Measurements from ENCODE around the gene SMIM35.

SMIM35 gene

GRCh38 chr11:118002541-118003423 is 84.0 kb downstream of the SMIM35 start:
- DNase-seq (ENCODE audit: low read depth) = peak; percentile 9

DNA sequence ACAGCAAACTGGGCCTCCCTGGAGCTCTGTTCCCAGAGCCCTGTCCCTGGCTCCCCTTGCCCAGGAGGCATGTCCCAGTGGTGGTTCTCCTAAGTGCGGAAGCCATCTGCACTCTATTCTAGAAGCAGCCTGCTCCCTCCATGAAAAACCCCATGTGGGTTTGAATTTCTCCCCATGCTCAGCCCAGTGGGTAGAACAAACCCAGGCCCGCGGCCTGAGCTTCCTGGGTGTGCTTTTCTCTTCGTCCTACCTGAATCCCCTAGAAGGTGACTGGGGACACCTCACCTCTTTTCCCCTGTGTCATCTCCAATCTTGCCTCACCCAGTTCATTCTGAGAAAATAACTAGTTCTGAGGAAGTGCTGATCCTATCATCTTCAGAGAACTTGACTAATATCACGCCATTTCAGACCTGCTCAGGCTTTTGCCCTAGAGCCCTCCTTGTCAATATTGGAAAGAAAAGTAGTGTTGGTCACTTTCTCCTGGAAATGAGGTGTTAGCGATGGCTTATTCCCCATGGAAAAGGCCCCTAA is 84.7 kb downstream of the SMIM35 start:
- no peak for DNase-seq (ENCODE audit: low read depth)

DNA sequence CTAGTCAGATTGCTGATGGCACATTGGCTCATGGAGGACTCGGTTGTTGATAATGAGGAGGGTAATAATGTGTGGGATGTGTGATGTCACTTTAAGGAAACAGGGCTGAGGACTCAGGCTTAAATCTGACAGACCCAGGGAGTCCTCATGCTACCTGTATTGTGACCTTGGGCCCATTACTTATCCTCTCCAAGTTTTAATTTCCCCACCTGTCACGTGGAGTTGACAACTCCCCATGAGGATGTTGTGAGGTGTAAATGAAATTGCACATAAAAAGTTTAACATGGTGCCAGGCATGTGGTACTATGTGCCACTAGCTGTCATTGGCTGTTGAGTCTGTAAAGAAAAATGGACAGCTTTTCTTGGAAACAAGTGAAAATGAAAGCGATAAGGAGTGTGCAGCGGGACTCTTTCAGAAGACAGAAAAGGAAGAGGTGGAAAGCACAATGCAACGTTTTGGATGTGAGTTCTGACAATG is 85.2 kb downstream of the SMIM35 start:
- no peak for DNase-seq (ENCODE audit: low read depth)

DNA sequence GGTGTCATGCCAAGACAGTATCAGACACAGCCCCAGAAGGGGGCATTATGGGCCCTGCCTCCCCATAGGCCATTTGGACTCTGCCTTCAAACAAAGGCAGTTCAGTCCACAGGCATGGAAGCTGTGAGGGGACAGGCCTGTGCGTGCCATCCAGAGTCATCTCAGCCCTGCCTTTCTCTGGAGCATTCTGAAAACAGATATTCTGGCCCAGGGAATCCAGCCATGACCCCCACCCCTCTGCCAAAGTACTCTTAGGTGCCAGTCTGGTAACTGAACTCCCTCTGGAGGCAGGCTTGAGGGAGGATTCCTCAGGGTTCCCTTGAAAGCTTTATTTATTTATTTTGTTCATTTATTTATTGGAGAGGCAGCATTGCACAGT is 85.9 kb downstream of the SMIM35 start:
- DNase-seq (ENCODE audit: low read depth) = no peak

- DNase-seq (ENCODE audit: low read depth) = no peak
These were observed 86.5 kb downstream of the SMIM35 start for GRCh38 chr11:118000067-118000849.

DNA sequence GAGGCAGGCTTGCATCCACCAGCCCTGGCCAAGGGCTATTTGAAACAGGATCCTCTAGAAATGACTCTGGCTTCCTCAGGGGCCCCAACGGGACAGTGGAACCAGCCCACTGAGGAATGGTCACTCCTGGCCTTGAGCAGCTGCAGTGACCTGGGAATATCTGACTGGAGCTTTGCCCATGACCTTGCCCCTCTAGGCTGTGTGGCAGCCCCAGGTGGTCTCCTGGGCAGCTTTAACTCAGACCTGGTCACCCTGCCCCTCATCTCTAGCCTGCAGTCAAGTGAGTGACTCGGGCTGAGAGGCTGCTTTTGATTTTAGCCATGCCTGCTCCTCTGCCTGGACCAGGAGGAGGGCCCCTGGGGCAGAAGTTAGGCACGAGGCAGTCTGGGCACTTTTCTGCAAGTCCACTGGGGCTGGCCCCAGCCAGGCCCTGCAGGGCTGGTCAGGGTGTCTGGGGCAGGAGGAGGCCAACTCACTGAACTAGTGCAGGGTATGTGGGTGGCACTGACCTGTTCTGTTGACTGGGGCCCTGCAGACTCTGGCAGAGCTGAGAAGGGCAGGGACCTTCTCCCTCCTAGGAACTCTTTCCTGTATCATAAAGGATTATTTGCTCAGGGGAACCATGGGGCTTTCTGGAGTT is 87.3 kb downstream of the SMIM35 start:
- no peak for DNase-seq (ENCODE audit: low read depth)

- DNase-seq (ENCODE audit: low read depth) = no peak
These were observed 88.0 kb downstream of the SMIM35 start for GRCh38 chr11:117998664-117999353.

- no peak for DNase-seq (ENCODE audit: low read depth)
These were observed 88.8 kb downstream of the SMIM35 start for GRCh38 chr11:117997823-117998579.

GRCh38 chr11:117997406-117997805 is 89.4 kb downstream of the SMIM35 start:
- no peak for DNase-seq (ENCODE audit: low read depth)

DNA sequence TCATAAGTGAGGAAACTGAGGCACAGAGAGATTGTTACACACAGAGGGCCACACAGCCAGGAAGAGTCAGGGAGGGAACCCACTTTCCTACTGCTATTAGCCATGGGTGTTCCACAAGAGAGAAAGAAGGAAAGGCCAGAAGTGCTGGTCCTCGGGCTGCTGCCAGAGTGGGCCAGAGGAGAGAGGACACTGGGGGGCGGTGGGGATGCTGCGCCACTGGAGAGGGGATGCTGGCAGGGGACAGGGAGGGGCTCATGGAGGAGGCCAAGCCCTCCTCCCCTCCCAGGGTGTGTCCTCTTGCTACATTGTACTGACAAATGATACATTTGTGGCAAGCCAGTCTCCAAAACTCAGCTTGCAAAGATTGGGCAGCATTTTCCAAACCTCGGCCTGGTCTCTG is 90.7 kb downstream of the SMIM35 start:
- no peak for DNase-seq (ENCODE audit: low read depth)

DNA sequence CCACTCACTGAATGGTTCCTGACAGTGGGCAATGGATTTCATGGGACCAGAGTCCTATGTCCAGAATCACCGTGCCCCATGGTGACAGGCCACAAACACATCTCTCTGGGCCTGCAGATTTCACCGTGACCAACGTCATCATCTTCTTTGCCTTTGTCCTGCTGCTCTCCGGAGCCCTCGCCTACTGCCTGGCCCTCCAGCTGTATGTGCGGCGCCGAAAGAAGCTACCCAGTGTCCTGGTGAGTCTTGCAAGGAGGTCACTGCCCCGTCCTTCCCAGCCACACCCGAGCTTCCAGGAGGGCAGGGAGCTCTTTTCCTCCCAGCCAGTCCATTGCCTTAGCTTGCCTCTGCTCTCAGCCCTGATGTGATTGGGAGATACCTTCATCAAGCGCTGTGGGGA is 91.3 kb downstream of the SMIM35 start:
- DNase-seq (ENCODE audit: low read depth) = no peak

DNA sequence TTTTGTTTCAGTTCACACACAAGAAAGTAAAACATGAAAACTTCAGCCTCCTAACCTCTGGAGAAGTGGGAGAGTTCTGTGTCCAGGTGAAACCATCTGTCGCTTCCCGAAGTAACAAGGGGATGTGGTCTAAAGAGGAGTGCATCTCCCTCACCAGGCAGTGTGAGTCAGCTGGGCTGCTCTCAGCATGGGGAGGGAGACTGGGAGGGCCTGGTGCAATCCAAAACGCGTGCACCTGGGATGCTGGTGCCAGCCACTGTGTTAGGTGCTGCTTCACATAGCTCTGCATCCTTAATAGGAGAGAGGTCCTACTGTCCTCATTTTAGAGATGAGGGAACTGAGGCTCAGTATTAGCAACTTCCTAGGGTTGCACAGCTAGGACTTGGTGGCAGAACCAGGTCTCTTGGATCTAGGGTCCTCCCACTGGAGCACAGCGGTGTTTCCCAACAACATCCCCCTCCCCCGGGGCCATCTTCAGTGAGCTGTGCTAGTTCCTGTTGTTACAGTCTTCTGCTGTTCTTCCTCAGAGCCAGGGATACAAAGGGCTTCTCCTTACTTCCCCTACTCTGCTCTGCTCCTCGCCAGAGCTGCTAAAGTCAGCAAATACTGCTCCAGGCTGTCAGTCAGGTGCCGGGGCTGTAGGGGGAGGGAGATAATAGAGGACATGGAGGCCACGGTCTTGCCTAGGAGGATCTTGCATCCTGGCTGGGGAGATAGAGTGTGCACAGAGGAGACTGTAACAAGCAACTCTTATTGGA is 92.6 kb downstream of the SMIM35 start:
- no peak for DNase-seq (ENCODE audit: low read depth)

GRCh38 chr11:117992620-117993019 is 94.1 kb downstream of the SMIM35 start:
- no peak for DNase-seq (ENCODE audit: low read depth)

- no peak for DNase-seq (ENCODE audit: low read depth)
These were observed 94.6 kb downstream of the SMIM35 start for GRCh38 chr11:117992136-117992535.

GRCh38 chr11:117989351-117990102 is 97.2 kb downstream of the SMIM35 start:
- no peak for DNase-seq (ENCODE audit: low read depth)

- peak; percentile 4 for DNase-seq (ENCODE audit: low read depth)
These were observed 99.7 kb downstream of the SMIM35 start for GRCh38 chr11:117986981-117987574.

DNA sequence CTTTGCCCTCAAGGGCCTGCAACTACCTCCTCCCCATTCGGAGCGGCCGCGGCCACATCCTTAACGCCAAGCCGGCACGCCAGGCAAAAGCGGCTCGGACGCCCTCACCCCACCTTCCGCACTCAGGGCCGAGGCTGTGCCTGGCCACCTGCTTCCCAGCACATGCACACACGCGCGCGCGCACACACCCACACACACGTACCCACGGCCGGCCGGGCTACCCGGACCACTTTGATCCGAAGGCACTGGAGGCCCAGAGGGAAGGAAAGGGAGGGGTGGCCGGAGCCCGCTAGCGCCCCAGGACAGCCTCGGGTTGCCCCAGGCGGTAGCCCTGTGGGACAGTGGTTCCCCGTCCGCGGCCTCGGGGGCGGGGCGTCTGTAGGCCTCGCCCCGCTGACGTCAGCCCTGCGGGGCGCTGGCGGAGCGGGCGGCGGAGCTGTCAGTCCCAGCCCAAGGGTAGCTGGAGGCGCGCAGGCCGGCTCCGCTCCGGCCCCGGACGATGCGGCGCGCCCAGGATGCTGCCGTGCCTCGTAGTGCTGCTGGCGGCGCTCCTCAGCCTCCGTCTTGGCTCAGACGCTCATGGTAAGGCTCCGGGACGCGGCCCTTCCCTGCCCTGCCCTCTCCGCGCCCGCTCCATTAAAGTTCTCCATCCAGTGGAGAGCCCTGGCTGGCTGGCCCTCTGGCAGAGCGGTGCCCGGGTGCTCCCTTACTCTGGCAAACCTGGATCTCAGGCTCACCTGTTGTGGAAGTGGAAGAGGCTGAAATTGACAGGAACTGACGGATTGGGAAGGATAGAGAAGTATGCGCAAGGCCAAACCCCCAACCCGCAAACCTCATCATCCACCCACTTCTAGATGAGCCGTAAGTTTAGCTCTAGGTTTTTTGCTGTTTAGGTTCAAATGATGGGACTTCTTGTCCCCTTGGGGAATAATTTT is 100.5 kb downstream of the SMIM35 start, which contains the start of gene IL10RA:
TSS of gene IL10RA (plus strand) at position 442 of the 935 bp plus-strand sequence. CDS start at position 516, 74 bp downstream.
- DNase-seq (ENCODE audit: low read depth) = peak; percentile 19

GRCh38 chr11:117984476-117984875 is 102.3 kb downstream of the SMIM35 start:
- peak; percentile 16 for DNase-seq (ENCODE audit: low read depth)
